OCI-LY7 (cell line): ENCODE measurements around the gene DDAH2. TPM values are rescaled to one million over a fixed set of nuclear protein-coding genes. Genes with fewer than 3 reads are reported as not detected.
A peak's percentile ranks its signal among the peaks of the same experiment; 100 is the strongest.

Experiments used
- BruUV-seq: library from RNA; stranded (reverse); fragments of 400-500 nt; replicated peaks from 2 replicates; lab custom pipeline; 2021; lab: Mats Ljungman, UMichigan
- CTCF ChIA-PET: fragments of 300-600 bp; sonication (Branson Sonifier 250); formaldehyde crosslinking; loops from one replicate; lab custom pipeline; 2022; ENCODE audit warnings: antibody characterized with exemption; ENCODE audit not compliant: unreplicated experiment; lab: Charles Lee
- POLR2A ChIA-PET: fragments of 300-600 bp; sonication (Branson Sonifier 250); formaldehyde crosslinking; loops from one replicate; lab custom pipeline; 2022; ENCODE audit warnings: antibody characterized with exemption; lab: Charles Lee
- DNase-seq: peaks from one replicate; pipeline ENCODE4 v3.0.0-alpha.2; 2015; ENCODE audit warnings: low spot score
- H2AFZ ChIP-seq: fragments of 200-600 bp; sonication (generic), shearing (Covaris generic); 2 replicates; pipeline ENCODE4 v1.6.1; 2014; ENCODE audit warnings: mild to moderate bottlenecking, antibody characterized with exemption, low read length, moderate library complexity
- H3K27ac ChIP-seq: fragments of 200-600 bp; sonication (generic); 2 replicates; pipeline ENCODE4 v1.5.1; 2014; ENCODE audit warnings: mixed run types, low read depth, mild to moderate bottlenecking, moderate library complexity, low read length, inconsistent platforms; ENCODE audit not compliant: poor library complexity, severe bottlenecking
- H3K36me3 ChIP-seq: fragments of 200-600 bp; sonication (generic); 2 replicates; pipeline ENCODE4 v1.6.1; 2014; ENCODE audit warnings: mild to moderate bottlenecking, antibody characterized with exemption, low read length, moderate library complexity, mixed read lengths; ENCODE audit not compliant: insufficient read depth
- H3K4me1 ChIP-seq: fragments of 200-600 bp; sonication (generic); 2 replicates; pipeline ENCODE4 v1.5.1; 2014; ENCODE audit warnings: mild to moderate bottlenecking, low read length; ENCODE audit not compliant: insufficient read depth, poor library complexity, severe bottlenecking
- H3K4me2 ChIP-seq: fragments of 200-600 bp; sonication (generic); 2 replicates; pipeline ENCODE4 v1.6.1; 2014; ENCODE audit warnings: mild to moderate bottlenecking, low read length
- H3K4me3 ChIP-seq: fragments of 200-600 bp; sonication (generic); 2 replicates; pipeline ENCODE4 v1.5.1; 2014; ENCODE audit warnings: mild to moderate bottlenecking, low read depth, low read length; ENCODE audit not compliant: poor library complexity, severe bottlenecking
- H3K79me2 ChIP-seq: fragments of 200-600 bp; sonication (generic); 2 replicates; pipeline ENCODE4 v1.6.1; 2016; ENCODE audit warnings: low read depth, mild to moderate bottlenecking, low read length, moderate library complexity, mixed read lengths; ENCODE audit not compliant: insufficient read depth
- H3K9me2 ChIP-seq: fragments of 200-600 bp; sonication (generic); 2 replicates; pipeline ENCODE4 v1.6.1; 2016; ENCODE audit warnings: mild to moderate bottlenecking, low read length, mixed read lengths; ENCODE audit not compliant: insufficient read depth
- H3K9me3 ChIP-seq: fragments of 200-600 bp; sonication (generic); 2 replicates; pipeline ENCODE4 v1.6.1; 2014; ENCODE audit warnings: mild to moderate bottlenecking, mixed run types, low read length, mixed read lengths
- H4K20me1 ChIP-seq: fragments of 200-600 bp; sonication (generic); 2 replicates; pipeline ENCODE4 v1.6.1; 2014; ENCODE audit warnings: mild to moderate bottlenecking, antibody characterized with exemption, low read length, moderate library complexity, mixed read lengths; ENCODE audit not compliant: insufficient read depth
- EZH2phosphoT487 ChIP-seq: fragments of 200-600 bp; sonication (generic); IDR thresholded peaks from 2 replicates; pipeline ENCODE4 v1.6.1; 2018; ENCODE audit warnings: low read depth, borderline replicate concordance, mild to moderate bottlenecking, mixed run types, antibody characterized with exemption, low read length, moderate library complexity, mixed read lengths
- intact Hi-C: fragments of 100-400 bp; cut with micrococcal nuclease; formaldehyde crosslinking; loops from one replicate; pipeline ENCODE4 v1.10.0; 2022; ENCODE audit not compliant: unreplicated experiment
- total RNA-seq, 2 experiments: library from RNA; depleted of rRNA in 1 of 2; stranded (reverse); fragments of >200 nt in 1 of 2; shearing (Covaris generic) in 1 of 2; gene quantifications; 2 replicates each; pipeline ENCODE4 v1.2.3, GENCODE V29; 2014 to 2022
- TF ChIP-seq, protein P1 (sequence below): fragments of 200-600 bp; sonication (generic); conservative IDR thresholded peaks from 2 replicates; pipeline ENCODE4 v1.5.1; 2014; ENCODE audit warnings: mild to moderate bottlenecking, antibody characterized with exemption, low read length, moderate library complexity, mixed read lengths

Gene DDAH2
- total RNA-seq, 2 experiments from 2014 or later, result 14.0 to 20.4 TPM

DNA sequence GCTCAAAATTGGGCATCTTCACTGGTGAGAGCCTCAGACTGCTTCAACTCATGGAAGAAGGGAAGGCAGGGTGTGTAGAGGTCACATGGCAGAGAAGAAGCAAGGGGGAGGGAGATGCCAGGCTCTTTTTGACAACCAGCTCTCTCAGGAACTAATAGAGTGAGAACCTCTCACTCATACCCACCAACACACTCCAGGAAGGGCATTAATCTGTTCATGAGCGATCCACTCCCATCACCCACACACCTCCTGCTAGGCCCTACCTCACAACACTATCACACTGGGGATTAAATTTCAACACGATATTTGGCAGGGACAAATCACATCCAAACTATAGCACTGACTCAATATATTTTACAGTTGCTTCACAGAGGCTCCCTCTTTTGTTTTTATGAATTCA, 12.7 kb upstream of the DDAH2 start:
- Histone ChIP-seq H3K4me1 (peaks cover 45% of the 10 kb centered on the region), H4K20me1 (no peaks in the 10 kb centered on the region), H3K79me2 (peaks cover 15% of the 10 kb centered on the region; the same call in 1 of the 2 replicates), H3K4me3 (no peak overlapping the region), H3K9me2 (no peaks in the 10 kb centered on the region), H2AFZ (no peak overlapping the region), H3K36me3 (peaks cover 46% of the 10 kb centered on the region), H3K27ac (no peak overlapping the region), H3K9me3 (no peaks in the 10 kb centered on the region), H3K4me2 (no peak overlapping the region)
- CTCF ChIA-PET, result no interaction called here
- DNase-seq, result no peak
- BruUV-seq, result no TSS peak
- POLR2A ChIA-PET, result interaction anchor here (0.6 to 2.4 kb wide), 4 partner anchors 8 to 57 kb away, joined by 3 to 9 read pairs (median 4); no protein-coding TSS in a partner anchor
- TF ChIP-seq, protein P1, sequence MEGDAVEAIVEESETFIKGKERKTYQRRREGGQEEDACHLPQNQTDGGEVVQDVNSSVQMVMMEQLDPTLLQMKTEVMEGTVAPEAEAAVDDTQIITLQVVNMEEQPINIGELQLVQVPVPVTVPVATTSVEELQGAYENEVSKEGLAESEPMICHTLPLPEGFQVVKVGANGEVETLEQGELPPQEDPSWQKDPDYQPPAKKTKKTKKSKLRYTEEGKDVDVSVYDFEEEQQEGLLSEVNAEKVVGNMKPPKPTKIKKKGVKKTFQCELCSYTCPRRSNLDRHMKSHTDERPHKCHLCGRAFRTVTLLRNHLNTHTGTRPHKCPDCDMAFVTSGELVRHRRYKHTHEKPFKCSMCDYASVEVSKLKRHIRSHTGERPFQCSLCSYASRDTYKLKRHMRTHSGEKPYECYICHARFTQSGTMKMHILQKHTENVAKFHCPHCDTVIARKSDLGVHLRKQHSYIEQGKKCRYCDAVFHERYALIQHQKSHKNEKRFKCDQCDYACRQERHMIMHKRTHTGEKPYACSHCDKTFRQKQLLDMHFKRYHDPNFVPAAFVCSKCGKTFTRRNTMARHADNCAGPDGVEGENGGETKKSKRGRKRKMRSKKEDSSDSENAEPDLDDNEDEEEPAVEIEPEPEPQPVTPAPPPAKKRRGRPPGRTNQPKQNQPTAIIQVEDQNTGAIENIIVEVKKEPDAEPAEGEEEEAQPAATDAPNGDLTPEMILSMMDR, result no peak
- TF ChIP-seq EZH2phosphoT487, result no peak
- intact Hi-C loops, result loop anchor here (5.0 kb wide), 1 partner anchor 45 kb away; no protein-coding TSS in a partner anchor

DNA sequence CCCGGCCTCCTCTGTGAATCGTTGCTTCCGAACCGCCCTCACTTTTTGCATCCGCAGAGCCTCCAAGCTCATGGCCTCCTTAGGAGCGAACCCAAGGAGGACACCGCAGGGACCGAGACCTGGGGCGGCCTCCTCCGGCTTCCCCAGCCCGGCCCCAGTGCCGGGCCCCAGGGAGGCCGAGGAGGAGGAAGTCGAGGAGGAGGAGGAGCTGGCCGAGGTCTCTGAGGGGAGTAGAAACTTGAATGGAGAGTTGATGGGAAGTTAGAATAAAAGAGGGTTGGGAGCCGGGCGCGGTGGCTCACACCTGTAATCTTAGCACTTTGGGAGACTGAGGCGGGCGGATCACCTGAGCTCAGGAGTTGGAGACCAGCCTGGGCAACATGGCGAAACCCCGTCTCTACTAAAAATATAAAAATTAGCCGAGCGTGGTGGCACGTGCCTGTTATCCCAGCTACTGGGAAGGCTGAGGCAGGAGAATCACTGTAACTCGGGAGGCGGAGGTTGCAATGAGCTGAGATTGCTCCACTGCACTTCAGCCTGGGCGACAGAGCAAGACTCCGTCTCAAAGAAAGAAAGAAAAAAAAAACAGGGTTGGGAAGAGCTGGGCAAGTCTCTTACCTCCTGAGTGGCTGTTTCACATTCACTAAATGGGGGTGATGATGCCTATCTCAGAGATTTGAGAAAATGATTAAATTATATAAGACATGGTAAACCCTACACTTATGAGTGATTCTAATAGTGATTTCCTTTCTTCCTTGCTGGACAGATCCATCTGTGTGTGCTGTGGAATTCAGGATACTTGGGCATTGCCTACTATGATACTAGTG, 11.5 kb upstream of the DDAH2 start:
- Histone ChIP-seq H2AFZ (no peak overlapping the region; the same call in 1 of the 2 replicates), H3K4me1 (peaks cover 50% of the 10 kb centered on the region), H3K36me3 (peaks cover 45% of the 10 kb centered on the region), H3K4me3 (peak overlapping the region; percentile 79), H4K20me1 (no peaks in the 10 kb centered on the region), H3K9me3 (no peaks in the 10 kb centered on the region), H3K4me2 (peak overlapping the region; percentile 75), H3K9me2 (no peaks in the 10 kb centered on the region), H3K79me2 (peaks cover 27% of the 10 kb centered on the region), H3K27ac (peak overlapping the region; percentile 93)
- DNase-seq, result peak; percentile 69
- TF ChIP-seq EZH2phosphoT487, result no peak
- TF ChIP-seq, protein P1, result no peak
- CTCF ChIA-PET, result interaction anchor here (0.7 to 1.7 kb wide), 5 partner anchors 11 to 55 kb away, joined by 3 to 6 read pairs (median 3); partner anchors contain the start of genes ABHD16A and VARS1
- BruUV-seq, result no TSS peak
- intact Hi-C loops, result loop anchor here (5.0 kb wide), 1 partner anchor 47 kb away; no protein-coding TSS in a partner anchor
- POLR2A ChIA-PET, result interaction anchor here (0.6 to 7.1 kb wide), 13 partner anchors 9 to 227 kb away, joined by 3 to 43 read pairs (median 4); partner anchors contain the start of genes ABHD16A, HSPA1B and LSM2
